ELR (cell line): Measurements from ENCODE around the gene COPS3.

Experiments
- DNase-seq: peaks from one replicate; pipeline ENCODE4 v3.0.0-alpha.2; 2015; ENCODE audit warnings: low read depth

The COPS3 gene

DNA sequence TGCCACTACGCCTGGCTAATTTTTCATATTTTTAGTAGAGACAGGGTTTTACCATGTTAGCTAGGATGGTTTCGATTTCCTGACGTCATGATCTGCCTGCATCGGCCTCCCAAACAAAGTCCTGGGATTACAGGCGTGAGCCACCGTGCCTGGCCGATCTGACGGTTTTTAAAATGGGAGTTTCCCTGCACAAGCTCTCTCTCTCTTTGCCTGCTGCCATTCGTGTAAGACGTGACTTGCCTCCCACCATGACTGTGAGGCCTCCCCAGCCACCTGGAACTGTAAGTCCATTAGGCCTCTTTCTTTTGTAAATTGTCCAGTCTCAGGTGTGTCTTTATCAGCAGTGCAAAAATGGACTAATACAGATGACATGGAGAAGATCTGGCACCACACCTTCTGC, 39.4 kb downstream of the COPS3 start:
- DNase-seq, result no peak

DNA sequence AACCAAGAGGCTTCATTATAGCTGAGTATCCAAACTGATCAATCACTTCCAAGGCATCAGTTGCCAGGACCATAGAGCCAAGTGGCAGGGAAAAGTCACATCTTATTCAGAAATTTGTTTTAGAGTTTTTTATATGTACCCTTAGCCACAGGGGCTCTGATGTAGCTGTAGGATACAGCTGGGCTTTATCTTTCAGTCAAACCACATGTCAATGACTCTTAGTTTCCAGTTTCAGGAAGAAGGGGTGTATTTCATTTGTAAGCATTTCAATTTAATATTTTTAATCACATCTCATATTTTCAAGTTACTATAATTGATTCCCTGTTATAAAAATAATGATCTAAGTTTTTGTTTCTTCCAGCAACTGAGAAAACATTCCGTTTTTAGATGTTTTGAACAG, 41.2 kb downstream of the COPS3 start:
- no peak for DNase-seq

DNA sequence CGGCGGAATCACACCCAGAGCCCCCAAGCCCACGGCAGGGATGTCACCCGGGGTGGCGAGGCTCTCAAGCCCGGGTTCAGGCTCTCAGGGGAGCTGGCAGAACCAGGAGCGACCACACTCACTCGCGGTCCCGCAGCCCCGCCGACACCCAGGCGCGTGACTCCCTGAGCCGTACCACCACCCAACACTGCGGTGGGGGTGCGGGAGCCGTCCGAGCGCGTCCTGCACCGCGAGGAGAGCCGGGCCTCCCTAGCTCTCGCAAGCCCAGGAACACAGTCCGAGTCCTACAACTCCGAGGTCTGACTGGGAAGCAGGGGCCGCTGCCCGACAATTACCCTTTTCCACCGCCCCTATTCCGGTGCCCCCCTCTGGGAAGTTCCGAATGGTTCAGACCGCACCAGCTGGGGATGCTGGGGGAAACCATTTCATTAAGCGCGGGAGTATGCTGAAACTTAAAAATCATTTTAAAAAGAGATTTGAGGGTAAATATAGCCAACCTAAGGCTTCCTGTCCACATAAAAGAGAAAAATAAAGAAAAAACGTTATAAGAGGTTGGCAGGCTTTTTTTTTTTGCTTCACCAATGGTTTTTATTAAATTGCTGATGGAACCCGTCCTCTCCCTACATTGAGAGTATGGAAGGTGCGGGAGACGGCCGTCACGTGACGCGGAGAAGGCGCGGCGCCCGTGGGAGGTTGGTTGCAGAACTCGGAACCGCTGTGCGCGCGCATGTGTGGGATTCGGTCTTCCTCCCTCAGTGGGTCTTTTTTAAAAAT, 43.8 kb downstream of the COPS3 start, which contains the start of gene FLCN:
Gene FLCN, minus strand, starts transcription at position 143 of the 774 bp plus-strand sequence. CDS start 9,031 bp downstream, outside the sequence.
- peak; percentile 90 for DNase-seq

DNA sequence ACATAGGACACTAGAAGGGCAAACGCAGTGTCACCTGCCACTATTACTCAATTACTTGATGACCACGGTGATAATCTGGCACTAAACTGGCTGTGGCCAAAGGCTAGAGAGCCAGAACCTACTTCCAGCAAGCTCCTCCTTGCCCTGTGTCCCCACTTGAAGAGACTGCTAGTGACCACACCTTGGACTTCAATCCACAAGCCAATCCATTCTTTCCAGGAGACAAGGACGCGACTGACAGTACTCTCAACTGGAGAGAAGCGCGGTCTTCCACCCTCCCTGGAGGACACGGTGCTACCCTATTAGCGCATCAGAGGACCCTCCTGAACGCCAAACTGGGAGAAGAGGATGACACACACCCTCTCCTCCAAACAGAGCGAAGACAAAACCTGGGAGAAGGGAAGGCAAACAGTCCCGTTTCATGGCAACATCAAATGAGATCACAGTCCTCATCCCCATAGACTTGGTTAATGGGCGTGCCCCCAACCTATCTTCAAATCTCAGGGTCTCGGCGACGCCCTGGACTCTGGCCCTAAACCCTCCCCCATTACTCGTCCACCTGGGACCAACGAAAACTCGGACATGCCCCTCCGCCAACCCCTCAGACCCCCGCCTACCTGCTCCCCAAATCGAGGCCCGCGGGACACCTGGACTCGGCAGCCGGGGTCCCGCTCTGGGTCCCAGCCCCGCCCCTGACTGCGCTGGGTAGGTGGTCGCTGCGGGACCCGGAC, 44.6 kb downstream of the COPS3 start:
- DNase-seq, result peak; percentile 67

DNA sequence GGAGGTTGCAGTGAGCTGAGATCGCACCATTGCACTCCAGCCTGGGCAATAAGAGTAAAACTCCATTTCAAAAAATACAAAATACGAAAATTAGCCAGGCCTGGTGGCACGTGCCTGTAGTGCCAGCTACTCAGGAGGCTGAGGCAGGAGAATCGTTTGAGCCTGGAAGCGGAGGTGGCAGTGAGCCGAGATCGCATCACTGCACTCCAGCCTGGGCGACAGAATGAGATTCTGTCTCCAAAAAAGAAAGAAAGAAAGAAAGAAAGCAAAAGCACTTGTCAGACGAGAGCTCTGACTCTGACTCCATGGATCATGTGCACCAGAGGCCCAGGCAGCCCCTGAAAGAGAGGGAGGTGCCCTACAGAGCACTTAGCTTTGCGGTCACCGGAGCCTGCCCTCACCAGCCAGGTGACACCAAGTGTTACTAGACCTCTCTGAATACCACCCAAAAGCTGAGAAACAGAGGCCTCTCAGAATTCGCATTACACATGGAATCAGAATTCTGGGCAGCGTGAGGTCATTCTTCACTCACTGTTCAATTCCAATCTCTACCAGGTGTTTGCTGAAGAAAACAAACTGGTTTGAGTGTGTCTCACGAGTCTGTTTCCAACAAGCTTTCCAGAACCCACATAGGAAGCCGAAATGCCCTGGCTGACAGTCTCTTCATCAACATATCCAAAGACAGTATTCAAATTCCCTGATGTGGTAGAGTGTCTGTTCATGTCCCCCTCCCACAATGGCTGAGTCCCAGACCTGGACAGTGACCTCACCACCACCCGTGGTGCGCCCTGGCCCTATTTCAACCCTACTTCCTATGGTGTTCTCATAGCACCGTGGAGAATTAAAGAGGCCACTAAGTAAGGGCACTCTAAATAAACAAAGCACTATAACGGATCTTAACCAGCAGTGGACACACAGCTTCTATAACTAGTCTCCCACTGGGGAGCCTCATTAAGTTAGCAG, 45.6 kb downstream of the COPS3 start:
- peak; percentile 70 for DNase-seq

DNA sequence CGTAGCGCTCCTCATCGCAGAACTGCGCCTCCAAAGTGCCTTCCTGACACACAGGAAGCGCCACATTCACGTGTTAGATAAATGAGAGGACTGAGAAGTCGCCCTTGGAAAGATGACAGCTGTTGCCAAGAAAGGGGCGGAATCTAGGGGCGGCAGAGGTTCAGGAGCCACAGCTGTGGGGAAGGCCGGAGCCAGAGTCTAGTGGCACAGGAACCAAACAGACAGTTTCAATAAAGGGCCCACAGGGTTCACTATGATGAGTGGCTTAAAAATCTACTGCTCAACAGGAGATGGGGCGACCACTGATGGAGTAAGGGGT, 48.8 kb downstream of the COPS3 start:
- no peak for DNase-seq

DNA sequence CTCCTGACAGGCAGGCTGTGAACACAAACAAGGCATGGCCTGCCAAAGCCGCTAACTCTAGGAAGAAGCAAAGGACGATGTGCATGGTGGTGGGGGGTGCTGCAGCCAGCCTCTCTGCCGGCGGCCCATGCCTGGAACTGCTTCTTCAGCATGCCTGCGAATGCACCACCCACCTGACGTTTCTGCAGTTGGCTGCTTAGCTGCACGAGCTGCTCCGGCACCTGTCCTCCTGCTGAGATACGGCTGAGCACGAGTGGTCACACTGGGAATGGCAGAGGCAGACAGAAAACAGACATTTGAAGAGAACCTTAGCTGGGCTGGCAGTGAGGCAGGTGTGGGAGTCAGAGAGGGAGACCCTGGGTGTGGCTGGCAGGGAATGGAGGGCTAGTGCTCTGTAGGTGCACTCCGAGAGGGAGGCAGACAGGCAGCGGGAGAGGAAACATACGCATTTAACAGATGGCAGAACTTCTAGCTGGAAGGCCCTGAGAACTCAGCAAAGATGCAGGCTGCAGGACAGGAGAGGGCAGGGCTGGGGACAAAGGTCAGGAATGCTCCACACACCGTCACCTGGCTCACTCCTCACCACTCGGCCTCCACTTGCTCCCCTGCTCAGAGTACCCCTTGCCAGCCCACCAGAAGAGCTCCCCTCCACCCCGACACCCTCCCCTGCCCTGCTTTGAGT, 49.3 kb downstream of the COPS3 start:
- DNase-seq, result no peak

DNA sequence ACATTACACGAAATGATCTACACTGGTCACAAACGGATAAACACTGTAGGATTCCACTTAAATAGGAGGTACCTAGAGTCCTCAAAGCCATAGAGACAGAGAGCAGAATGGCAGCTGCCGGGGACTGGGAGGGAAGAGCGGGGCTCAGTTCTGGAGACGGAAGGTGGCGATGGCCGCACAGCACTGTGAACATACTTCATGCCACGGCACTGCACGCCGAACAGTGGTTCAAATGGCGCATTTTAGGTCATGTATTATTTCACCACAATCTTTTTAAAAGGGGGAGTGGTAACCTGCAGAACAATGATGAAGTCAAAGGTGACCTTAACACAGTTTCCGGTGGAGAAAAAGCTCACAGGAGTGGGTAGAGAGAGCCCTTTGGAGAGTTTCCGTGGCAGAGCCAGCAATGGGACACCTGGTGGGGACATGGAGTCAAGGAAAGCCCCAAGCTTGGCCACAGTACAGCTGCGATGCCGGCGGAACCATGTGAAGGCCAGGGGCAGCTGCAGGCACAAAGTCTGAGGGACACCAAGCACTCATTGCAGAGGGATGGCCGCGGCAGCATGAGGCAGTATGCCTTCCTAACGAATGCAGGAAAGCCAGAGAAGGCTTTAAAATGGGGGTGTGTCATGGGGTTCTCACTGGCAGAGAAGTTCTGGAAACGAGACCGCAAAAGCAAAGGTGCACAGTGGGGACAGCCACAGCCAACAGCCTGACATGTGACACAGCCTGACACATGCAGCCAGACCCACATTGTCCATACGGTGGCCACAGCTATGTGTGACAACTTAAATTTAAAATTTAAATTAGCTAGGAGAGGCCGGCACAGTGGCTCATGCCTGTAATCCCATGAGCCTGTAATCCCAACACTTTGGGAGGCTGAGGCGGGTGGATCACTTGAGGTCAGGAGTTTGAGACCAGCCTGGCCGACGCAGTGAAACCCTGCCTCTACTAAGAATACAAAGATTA, 51.3 kb downstream of the COPS3 start:
- no peak for DNase-seq

DNA sequence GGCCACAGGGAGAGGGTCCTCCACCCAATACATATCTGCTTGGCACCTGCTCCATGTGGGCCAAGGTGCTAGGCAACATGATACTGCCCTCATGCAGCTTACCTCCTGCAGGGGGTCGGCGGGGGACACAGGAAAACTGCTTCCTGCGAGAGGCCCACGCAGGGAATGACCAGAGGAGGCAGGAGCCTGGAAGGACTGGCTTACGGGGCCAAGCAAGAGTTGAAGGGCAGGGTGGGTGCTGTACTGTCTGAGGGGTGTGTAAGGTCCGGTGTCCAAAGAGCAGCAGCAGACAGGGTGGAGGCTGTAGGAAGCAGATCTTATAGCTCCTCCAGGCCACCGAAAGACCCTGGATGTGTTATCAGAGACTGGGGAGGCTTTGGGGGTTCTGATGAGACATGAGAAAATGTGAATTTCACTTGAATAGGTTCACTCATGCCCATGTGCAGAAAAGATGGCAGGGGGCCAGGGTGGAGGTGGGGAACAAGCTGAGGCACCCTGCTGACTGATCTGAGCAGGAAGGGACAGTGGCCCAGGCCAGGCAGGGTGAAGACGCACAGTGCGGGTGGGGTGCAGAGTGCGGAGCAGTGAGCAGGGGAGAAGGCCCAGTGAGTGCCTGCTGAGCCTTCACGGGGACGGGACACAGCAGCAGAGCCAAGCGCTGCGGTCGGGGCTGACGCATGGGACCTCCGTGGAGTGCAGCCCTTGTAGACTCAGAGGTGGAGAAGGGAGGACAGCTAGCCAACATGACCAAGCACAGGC, 52.3 kb downstream of the COPS3 start:
- DNase-seq, result no peak

DNA sequence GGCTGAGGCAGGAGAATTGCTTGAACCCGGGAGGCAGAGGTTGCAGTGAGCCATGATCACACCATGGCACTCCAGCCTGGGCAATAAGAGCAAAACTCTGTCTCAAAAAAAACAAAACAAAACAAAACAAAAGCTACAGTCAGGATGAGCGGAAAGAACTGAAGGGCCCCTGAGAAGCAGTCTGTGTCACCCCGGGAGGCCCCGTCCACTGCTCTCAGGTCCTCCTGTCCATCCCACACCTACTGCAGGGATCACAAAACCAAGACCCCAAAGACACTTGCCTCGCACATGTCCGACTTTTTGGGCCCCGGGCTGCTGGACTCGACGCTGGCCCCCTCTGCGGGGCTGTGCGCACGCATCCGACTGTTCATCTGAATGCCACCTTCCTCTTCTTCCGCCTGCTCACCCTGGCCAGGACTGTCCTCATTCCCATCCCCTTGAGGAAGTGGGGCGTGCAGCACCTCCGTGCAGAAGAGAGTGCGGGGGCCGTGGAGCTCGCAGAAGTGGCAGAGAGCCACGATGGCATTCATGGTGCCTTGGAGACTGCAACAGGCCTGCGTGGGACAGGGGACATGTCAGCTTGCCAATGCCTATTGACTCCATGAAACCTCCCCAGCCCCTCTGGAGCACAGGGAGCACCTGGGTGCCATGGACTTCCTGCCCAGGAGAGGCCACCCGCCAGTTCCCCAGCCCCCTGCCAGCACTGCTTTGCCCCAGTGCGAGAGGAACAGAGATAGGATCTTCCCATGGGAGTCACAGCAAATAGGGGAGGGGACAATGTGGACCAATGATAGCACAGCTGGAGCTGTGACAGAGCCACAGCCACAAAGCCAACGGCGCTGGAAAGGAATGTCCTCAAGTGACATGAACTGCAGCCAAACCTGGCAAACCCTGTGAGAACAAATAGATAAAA, 53.2 kb downstream of the COPS3 start:
- no peak for DNase-seq

DNA sequence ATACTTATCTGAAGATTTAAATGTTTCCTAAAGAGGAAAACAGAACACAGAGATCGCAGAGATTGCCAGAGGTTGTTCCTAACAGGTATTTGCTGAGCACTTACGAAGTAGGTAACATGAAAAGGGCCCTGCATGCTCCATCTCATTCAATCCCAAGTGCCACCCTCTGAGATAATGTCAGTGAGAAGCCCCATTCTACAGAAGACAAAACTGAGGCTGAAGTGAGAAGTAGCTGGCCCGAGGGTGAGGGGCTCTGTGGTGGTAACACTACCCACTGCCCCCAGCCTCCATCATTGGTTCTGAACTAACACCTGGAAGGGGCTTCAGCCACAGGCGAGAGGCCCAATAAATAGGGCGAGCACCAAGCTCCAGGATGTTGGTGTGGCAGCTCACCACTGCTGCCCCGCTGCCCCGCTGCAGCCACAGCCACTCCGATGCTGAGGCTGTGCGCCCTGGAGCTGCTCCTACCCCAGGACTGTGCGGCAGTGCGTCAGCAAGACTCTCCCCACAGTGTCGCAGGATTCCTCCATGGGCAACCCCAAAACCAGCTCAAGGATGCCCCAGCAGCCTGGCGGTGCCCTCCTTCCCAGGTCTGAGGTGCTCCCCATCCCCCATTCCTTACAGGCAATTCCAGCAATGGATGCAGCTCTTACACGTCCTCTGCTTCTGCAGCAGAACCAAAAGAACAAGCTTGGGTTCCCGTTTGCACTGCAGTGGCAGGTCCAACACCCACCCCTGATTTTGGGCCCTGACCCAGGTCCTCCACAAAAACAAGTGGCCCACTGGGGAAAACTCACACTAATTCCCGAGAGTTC, 54.4 kb downstream of the COPS3 start:
- DNase-seq, result no peak

DNA sequence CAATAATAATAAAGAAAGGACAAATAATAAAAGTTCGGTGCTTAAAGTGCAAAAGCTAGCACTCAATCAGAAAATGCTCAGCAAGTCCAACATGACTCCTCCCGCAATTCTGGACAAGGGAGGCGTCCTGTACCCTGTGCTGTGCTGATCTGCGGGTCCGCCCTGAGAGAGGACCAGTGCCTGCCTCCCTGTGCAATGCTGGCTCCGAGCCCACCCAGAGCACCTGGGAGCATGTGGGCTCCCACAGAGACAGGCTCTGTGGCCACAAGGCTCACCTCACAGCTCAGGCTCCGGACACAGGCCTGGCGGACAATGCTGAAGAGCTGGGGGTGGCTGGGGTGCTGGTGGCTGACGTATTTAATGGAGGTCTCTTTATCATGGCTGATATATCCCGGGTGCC, 55.1 kb downstream of the COPS3 start:
- no peak for DNase-seq

DNA sequence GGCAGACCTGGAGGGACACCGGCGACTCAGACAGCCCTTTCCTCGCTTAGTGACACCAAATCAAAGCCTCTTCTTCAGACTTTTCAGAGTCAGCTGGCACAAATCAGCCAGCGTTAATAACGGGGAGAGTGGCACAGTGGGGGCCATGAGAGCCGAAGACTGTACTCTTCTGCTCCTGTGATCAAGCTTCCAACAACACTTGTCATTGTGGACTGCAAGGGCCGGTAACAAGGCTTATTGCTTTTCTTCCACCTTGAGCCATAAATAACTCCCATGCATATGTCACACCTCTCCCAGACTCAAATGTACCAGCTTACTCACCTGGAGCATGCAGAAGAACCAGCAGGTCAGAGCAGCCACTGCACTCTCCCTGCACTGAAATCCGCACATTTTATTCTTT, 56.9 kb downstream of the COPS3 start:
- DNase-seq, result no peak

DNA sequence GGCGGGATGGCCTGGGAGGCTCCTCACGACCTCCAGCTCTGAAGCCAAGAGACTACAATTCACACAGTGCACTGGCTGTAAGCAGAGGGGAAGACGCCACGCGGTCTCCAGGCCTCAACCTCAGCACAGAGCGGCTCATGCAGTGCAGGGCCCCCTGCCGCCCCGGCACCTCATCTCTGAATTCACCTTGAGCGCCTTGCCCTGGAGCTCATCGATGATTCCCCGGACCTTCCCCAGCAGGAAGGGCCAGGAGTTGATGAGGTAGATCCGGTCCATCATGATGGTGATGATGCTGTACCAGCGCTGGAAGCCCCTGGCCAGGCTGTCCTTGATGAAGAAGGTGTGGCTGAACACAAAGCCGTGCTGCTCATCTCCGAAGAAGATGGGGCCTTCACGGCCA, 57.3 kb downstream of the COPS3 start:
- DNase-seq, result no peak

DNA sequence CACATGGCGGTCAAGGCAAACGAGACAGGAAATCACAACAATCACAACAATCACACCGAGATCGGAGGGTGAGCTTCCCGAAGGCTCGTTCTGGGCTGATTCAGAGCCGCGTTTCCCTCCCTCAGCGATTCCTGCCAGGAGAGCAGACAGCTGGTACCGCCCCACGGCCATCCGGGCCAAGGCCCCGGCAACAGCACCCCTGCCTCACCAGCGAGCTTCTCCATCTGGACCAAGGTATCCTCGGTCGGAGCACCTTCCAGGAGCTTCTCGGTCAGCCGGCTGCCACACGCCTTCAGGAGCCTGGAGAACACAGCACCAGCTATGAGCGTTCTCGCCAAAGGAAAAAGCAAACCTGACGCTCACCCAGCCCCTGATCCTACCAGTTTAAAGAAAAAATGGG, 59.7 kb downstream of the COPS3 start:
- no peak for DNase-seq

DNA sequence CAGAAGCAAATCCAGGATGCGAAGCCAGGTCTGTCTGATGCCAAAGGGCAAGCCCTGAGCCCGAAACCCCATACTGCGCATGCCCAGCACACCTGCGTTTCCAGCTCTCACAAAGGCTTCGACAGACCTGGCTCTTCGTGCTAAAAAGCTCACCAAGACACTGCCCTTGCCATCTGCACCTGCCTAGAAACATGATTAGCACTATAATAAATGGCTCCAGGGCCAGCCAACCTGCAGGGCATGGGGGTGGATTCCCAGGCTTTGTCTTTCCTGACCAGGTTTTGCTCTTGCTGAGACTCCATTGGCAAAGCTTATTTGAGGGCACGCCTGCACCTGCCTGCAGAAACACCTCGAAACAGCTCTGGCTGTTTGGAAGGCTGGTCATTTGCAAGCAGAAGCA, 60.5 kb downstream of the COPS3 start:
- no peak for DNase-seq

DNA sequence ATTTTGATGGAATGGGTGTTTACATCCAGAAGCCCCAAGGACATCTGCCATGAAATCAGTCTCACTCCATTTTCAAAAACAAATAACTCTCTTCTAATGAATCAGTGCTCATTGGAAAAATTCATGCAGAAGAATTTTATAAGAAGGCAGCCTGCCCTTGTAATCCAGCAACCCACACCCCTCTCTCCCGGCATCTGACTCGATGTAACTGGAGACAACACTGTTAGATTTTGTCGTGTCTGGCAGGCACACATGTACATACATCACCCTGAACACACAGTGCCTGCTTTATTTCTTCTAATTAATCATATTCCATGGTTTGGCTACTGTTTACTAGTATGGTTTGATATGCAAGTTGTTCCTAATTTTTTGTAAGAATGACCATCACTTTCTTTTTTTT, 63.1 kb downstream of the COPS3 start:
- DNase-seq, result no peak

DNA sequence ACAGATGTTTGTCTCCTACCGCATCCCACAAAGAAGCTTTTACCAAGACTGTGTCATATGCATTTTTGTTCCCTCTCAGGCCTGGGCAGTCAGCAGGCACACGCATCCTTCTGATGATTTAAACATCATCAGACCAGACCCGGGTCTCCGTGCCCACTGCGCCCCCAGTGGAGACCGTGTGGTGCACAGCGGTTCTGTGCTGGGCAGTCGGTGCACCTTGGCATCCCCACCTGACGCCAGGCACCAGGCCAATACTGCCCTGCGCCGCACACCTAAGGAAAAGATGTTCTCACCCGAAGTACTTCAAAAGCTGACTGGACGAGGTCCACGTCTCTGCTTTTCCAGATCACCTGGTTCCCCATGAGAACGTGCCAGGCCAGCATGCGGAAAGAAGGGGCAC, 64.3 kb downstream of the COPS3 start:
- DNase-seq, result no peak
